Left lung (tissue), 8 donors: Measurements from ENCODE around the gene RGPD8. TPM values are rescaled to one million over a fixed set of nuclear protein-coding genes. Genes with fewer than 3 reads are reported as not detected.

Experiments
- polyA plus RNA-seq, 6 donors: library from polyadenylated mRNA; unstranded; fragments of 120-200 nt; gene quantifications; one replicate each; pipeline ENCODE4 v1.2.1, GENCODE V29; 2013; ENCODE audit not compliant: insufficient read length in 6 of 6
- total RNA-seq, 2 donors: library from RNA; stranded (reverse); fragmentation: NEBNext Ultra II Directional; extraction: Animal tissue kit (Norgen Biotek cat#: 25700); gene quantifications; one replicate each; pipeline ENCODE4 v1.2.1, GENCODE V29; 2021
- donor health status: DM: no; HTN: yes; CAD: no.
- donor health status: DM: no; HTN: no; CAD: no.

The RGPD8 gene
- total and polyA plus RNA-seq, 8 donors: 2.6 to 15.1 (median 5.9) TPM

Other genes with a start within 250 kb of the RGPD8 start
- gene ZC3H8, start 178.6 kb downstream of the RGPD8 start, total RNA-seq: 1 to 10 TPM; 4.5 to 6.8 TPM
- gene ZC3H8, start 178.6 kb downstream of the RGPD8 start, polyA plus RNA-seq: 10 to 100 TPM; 17.3 to 29.4 (median 23.1) TPM
- gene ZC3H6, start 158.0 kb downstream of the RGPD8 start, total RNA-seq: 1 to 10 TPM; 8.7 to 10.0 TPM
- 10 to 100 TPM in 2 of 6 donors, 1 to 10 TPM in 4; 8.2 to 11.9 (median 9.8) TPM for gene ZC3H6, start 158.0 kb downstream of the RGPD8 start, polyA plus RNA-seq
- gene TTL, start 48.5 kb upstream of the RGPD8 start, total RNA-seq: 10 to 100 TPM; 40.1 to 51.2 TPM
- 10 to 100 TPM; 49.4 to 62.3 (median 54.9) TPM for gene TTL, start 48.5 kb upstream of the RGPD8 start, polyA plus RNA-seq
- gene POLR1B, start 108.8 kb upstream of the RGPD8 start, total RNA-seq: 10 to 100 TPM; 20.2 to 25.3 TPM
- gene POLR1B, start 108.8 kb upstream of the RGPD8 start, polyA plus RNA-seq: 10 to 100 TPM; 18.4 to 25.1 (median 20.7) TPM
- gene CHCHD5, start 151.0 kb upstream of the RGPD8 start, total RNA-seq: 10 to 100 TPM; 26.8 to 28.7 TPM
- gene CHCHD5, start 151.0 kb upstream of the RGPD8 start, polyA plus RNA-seq: 10 to 100 TPM; 19.7 to 29.6 (median 23.9) TPM
- 10 to 100 TPM; 40.5 to 68.2 TPM for gene SLC20A1, start 212.3 kb upstream of the RGPD8 start, total RNA-seq
- 10 to 100 TPM; 33.9 to 41.4 (median 36.1) TPM for gene SLC20A1, start 212.3 kb upstream of the RGPD8 start, polyA plus RNA-seq